NCI-H460 (cell line): Measurements from ENCODE around the gene TFAP2A. TPM values are rescaled to one million over a fixed set of nuclear protein-coding genes. Genes with fewer than 3 reads are reported as not detected.

Experiments used
- DNase-seq: peaks from one replicate; pipeline ENCODE4 v3.0.0-alpha.2; 2016; ENCODE audit warnings: low read depth; ENCODE audit errors: extremely low read depth
- total RNA-seq: library from RNA; depleted of rRNA; stranded (reverse); fragments of >200 nt; shearing (Covaris generic); gene quantifications from 2 replicates; pipeline ENCODE4 v1.2.3, GENCODE V29; 2014

TFAP2A gene
- total RNA-seq, 1 experiment from 2014 or later, result 14.2 TPM

DNA sequence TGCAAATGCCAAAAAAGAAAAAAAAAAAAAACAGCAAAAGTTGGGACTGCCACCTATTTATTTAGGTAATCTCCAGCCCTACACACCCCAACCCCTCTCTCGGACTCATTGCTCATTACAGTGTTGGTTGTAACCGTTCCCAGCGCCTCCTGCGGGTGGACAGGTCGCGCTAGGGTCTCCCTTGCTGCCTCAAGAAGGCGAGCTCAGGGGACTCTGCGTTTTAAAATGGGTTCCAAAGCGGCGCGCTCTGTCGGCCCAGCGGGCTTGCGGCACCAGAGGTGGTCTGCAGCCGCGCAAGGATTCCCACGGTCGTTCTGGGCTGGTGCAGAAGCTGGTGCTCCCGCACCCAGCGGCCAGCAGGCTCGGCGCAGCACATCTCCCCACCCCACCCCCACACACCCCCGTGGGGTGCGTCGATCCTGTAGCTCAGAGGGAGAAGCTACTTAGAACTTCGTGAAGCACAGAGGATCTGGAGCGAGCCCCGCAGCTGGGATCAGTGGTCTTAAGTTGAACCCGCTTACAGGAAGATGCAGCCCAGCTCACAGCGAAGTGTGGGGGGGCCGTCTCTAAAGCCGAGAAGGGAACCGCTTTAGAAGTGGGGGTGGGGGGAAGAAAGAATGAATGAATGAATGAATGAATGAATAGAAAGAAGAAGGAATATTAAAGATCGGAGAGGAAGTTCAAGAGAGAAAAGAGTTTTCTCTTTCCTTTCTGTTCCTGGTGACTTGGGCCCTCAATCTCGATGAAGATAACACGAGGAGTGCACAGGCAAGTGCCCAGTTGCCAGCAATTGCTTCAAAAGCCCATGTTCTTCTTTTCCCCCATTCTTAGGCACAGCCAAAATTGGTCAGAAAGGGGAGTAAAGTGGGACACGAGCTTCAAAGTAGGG, 780 bp downstream of the TFAP2A start:
- peak; percentile 61 for DNase-seq

DNA sequence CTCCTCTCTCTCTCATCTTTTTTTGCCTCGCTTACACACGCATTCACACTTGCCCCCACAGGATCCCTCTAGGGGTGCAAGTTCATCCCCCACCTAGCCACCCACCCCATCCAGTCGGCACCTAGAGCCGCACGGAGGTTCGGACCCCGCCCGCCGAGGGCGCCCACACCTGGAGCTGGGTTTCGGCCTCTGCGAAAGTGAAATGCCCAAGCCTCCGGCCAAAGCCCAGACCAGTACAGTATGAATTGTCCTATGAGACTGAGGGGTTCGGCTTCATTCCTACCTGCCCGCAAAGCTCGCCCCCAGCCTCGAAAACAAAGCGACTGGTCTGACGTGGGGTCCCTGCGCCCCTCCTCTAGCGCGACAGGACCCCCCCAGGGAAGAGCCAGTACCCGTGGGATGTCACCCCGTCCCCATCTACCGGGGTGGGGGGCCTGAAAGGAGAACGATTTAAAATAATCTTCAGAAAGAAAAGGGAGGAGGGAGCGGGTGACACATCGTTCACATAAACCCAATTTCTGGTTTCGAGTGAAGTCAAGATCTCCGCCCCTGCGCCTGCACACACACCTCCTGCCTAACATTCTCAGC, 1.5 kb downstream of the TFAP2A start:
- no peak for DNase-seq

DNA sequence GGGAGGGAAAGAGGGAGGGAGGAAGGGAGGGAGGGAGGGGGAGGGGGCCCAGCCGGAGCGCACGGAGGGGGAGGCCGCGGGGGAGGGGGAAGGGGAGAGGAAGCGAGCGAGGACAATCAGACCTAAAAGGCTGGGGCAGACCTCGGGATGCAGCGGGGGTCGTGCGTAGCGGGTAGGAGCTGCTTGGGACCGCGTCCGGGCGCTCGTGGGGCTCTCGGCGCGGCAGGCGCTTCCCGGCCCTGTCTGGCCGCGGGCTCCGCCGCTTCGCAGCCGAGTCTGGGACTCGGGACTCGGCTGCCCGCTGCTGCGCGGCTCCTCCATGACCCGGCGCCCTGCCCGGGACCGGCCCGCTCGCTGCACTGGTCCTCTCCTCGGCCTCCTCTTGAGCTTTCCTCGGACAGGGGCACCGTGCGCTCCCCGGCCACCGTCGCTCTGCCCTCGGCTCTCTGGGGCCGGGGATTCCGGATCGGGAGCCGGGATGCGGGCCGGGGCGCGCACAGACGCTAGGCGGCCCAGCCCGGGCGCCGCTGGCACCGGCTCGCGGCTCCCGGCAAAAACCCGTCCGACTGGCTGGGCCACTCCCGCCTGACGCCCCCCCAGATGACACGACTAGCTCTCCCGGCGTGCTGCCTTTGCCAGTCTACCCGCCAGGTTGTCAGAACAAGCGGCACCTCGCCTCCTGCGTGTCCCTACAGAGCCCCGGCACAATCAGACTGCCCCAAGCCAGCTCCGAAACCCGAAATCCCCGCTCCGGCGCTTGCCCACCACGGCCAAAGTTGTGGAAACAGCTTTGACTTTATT, 2.2 kb downstream of the TFAP2A start:
- no peak for DNase-seq

DNA sequence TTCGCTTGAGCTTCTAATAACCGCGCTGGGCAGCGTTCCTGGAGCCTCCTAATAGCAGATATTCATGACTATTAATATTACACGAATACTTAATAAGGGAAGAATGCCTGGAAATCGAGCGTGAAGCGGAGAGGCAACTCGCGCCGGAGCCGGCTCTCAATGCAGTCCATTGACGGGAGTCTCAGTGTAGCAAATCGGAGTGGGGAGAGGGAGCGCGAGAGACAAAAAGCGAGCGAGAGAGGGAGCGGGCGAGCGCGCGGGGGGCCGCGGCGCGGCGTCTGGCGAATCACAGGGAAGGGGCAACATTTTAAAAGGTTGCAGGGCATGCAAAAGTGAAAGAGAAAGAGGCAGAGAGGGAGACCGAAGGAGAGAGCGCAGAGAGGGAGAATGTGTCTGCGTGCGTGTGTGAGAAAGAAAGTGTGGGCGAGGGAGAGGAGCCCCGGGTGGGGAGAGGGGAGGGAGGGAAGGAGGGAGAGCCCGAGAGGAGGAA, 2.9 kb downstream of the TFAP2A start:
- DNase-seq, result peak; percentile 77

DNA sequence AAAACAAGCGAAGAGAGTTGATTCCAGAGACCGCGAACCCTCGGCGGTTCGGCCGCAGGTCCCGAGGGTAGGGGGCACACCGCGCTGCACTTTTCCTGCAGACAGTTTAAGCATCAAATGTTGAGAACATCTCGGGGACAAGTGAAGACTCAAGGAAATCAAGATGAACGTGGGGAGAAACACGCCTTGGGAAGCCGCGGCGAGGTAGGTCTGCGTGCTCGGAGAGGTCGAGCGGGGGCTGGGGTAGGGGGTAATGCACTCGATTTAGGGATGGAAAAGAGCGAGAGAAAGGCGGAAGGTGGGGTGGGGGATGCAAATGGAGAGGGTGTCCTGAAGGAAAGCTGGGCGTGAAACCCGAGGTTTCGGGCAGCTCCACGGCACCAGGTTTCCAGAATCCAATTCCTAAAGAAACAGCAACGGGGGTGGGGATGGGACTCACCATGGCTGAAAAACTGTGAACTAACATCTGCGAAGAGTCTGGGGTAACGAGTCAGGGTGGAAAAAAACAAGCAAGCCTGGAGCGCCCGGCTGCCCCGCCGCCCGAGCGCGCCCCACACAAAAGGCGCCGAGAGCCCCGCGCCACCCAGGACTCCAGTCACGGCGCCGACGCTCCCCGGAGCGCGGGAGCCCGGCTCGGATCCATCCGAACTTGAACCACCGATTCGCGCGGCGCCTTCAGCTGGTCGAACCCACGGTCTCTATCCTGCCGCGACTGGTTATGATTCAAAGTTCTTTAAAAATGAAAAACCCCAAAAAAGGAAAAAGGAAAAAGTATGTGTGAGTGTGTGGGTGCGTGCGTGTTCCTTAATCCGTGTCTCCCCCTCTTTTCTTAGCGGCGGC, 3.5 kb downstream of the TFAP2A start:
- DNase-seq, result no peak

DNA sequence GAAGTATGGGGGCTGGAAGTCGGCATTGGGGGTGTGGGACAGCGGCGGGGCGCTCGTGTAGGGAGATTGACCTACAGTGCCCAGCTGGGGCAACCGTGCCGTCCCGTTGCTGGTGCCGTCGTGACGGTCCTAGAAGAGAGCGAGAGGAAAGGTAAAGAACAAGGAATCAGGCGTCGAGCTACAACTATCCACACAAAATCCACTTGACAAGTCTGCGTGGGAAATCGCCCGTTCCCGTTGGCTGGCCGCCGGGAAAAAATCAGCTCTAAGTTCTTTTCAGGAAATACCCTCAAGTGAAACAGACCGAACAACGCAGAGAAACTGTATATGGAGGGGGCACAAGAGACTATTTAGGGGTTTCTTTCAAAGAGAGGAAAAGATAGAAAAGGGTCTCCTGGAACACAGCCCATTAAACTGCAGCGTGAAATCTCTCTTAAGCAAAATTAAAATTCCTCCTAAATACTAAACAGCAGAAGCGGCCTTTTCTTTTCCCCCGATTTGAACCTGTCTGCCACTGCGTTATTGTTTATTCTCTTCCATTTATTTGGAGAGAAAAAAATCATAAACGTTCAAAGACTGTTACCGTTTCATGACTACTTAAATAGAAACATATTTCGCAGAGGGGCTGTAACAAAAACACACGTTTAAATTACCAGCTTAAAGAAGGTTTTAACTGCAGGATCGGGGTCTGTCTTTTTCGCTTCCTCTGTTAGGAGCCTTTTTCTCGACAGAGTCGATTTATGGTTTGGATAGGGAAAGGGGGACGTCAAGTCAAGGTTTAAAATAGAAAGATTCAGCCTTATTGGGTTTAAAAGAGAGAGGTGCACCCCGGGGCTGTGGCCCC, 4.4 kb downstream of the TFAP2A start:
- no peak for DNase-seq

DNA sequence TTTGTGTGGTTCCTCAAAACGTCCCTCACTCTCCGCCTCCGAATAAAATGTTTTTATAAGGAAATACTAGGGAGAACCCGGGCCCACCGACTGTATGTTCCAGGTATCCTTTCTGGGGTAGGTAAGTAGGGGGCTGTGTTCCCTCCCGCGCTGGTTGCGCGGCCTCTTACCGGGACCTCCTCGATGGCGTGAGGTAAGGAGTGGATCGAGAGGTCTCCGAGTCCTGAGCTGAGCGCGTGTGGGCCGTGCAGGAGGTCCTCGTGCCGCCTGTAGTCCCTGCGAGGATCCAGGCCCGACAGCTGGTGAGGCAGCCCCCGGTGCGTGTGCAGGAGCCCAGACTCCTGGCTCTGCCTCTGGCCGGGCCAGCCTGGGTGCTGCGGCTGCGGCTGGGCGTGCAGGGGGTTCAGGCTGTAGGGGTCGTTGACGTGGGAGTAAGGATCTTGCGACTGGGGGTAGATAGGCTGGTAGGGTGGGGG, 5.1 kb downstream of the TFAP2A start:
- DNase-seq, result no peak

DNA sequence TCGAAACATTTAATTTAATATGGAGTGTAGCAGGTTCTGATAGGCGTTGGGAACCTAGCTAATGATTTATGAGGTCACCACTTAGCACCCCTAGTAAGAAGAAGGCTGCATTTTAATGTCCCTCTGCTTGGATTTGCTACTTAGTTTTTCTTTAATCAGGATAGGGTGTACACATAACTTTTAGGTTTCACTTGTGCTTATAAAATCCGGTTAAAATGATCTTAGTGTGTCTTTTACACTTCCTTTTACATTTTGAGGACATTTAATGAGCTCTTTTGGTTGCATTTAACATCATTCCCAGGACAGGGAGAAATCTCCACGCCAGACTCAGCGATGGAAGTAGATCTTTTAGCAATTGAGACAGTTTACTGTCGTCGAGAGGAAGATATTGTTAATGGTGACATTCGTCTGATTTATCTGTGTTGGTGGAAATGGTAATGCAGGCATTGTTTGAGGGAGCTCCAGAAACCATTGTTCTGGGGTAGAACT, 5.6 kb downstream of the TFAP2A start:
- no peak for DNase-seq

DNA sequence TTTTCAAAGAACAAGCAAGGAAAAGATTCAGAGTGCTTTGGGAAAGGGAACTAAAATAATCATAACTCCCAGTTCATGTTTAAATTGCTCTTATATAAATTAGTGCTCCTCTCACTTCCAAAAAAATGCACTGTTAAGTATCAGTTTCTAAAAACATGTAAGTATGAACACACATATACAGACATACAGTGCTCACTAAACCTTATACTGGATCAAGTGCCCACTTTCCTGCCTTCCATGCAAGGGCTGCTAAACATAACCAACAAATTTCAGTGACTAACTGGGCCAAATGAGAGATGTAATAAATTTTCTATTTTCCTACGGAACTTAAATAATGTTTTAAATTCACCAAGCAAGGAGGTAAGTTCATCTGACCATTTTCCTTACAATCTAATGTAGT, 6.4 kb downstream of the TFAP2A start:
- no peak for DNase-seq

DNA sequence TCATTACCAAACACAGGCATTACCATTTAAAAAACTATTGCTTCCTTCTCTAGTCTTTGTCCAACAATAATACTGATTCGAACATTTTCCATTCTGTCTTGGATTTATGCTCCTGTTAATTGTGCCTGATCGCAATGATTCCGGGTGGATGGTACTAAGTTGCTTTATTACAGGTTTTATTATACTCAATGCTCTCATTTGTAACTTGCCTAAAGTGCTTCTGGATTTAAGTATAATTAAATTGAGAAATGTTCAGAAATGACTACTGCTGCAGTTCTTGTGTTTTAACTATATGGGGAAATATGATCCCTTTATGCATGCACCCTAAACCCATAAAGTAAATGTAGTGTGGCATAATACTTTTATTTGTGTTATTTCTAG, 7.2 kb downstream of the TFAP2A start:
- no peak for DNase-seq

DNA sequence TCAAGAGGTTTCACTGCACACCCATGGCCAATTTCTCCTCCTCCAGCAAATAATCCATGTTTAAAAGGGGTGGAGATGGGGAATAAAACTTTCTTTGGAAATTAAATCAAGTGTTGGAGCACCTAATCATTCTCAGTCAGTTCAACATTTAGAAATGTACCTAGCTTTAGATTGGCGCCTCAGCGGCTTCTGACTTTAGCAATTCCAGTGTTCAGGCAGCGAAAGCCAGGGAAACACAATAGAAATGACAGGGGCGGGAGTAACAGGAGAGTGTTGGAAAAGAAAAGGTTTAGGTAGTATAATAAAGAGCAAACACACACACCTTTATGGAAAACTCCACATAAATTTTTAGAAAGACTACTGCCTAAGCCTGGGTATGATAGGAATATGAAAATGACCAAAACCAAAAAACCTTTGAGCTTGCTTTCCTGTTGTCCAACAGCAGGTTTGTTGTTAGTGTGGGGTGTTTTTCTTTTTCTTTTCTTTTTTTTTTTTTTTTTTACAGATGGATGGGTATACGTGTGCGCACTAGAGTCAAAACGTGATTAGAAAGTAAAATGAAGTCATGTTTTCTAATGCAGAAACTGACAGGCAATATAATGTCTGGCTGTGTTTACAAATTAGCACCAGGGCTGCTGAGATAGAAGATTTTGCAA, 7.7 kb downstream of the TFAP2A start:
- DNase-seq, result no peak

DNA sequence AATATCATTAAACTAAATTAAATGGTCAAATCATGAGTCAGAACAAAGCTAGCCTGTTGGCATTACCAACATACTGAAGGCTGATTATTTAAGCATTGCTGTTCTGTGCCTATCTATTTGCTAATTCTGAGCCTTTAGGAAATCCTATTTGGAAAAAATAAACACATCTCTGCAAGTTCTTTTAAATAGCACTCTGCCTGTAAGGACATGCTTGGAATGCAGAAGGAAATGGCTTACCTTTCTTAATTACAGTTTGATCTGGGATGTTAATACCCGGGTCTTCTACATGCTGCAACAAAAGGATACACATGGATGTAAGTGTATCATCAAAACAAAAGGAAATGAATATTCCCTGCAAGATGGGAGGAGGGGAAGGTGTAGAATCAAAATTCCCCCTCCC, 8.3 kb downstream of the TFAP2A start:
- DNase-seq, result no peak

DNA sequence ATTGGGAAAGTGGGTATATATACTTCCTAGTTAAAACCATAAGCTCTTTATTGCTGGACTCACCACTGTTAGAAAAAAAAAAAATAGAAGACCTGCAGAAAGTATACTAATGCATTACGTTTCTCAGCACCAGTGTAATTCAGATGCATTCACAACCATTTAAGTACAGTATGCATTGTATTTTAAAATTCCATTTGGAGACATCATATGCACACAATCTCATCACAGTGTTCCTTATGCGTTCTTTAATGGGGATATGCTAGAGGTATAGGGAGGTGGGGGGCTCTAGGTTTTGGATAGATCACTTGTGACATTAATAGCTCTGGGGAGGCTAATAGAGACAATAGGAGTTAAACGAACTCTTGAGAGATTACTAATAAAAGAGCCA, 9.4 kb downstream of the TFAP2A start:
- no peak for DNase-seq

DNA sequence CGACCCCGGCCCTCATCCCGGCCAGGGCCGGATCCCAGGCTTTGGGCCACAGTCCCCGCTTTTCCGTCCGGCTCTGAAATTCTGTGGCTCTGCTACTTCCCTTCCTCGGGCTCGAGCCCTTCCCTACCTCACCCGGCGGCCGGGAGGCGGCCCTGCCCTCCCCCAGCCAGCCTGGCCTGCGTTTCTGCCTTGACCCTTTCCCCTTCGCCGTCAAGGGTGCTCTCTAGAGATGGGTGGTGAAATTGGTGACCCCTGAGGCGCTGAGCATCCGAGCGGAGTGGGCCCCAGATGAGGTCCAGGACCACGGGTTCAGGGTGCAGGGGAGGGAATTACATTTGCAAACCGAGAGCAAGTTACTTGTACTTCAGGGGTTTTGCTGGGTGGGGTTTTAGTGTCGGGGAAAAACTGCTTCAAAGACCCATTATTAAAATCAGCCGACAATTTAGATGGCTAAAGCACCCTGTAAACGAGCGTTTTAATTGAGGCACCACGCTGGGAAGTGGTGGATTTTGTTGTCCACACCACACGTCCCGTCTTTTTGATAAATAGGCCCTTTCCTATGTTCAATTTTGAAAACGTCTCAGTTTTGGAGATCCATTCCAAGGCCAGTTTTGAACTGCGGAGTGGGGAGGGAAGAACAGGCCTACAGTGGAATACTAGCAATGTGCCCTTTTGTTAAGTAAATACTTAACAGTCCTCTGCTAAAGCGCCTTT, 9.9 kb downstream of the TFAP2A start:
- no peak for DNase-seq

DNA sequence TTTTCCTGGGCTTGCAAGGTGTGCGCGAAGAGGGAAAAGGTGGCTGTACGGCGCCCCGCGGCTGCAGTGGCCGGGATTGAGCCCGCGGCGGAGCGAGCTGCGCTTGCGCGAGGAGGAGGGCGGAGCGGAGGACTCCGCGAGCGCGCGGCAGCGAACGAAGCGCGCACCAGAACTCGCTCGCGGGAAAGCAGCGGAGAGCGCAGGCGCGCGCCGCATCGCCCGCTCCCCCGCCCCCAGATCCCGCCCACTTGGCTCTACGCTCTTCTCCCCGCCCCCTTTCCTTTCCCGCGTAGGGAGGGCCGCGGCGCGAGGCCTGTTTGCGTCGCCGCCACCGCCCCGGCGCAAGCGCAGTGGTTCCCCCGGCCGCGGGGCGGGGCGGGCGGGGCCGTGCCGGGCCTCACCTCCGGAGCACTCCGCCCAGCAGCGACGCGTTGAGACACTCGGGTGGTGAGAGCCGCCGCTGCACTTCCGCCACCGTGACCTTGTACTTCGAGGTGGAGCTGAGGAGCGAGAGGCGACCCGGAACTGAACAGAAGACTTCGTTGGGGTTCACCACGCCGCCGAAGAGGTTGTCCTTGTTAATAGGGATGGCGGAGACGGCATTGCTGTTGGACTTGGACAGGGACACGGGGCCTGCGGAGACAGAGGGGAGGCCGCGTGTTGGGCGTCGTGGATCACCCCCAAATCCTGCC, 10.6 kb downstream of the TFAP2A start:
- DNase-seq, result peak; percentile 93

DNA sequence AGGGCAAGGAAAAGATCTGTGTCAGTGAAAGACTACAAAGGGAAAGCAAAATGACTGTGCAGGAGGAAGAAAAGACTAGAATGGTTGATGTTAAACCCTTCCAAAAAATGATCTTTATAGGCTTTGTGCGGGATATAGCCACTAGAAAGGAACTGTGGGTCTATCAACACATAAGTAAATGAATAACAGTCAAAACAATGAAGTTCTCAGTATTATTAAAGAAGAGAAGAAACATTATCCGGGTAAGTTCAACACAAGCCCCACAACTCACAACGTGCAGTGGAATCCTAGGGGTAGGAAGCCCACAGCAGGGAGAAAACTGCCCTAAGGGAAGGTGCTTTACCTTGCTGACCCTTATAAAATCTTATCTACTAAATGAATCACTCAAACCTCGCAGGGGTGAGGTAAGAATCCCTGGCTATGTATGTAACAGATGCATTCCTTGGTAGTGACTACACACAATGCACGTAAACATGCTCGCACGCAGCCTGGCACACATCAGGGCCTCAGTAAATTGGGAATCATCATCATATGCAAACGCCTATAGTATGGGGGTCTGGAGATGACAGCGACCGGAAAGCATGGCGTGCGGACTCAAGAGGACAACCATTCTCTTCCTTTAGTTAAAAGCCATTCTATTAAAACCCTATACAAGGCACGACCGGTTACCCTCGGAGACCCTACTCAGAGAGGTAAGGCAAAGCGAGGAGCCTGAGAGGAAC, 11.3 kb downstream of the TFAP2A start:
- peak; percentile 68 for DNase-seq
